B cell (primary cell): ENCODE measurements around the gene TEAD1. TPM values are rescaled to one million over a fixed set of nuclear protein-coding genes. Genes with fewer than 3 reads are reported as not detected.

Experiments
- ATAC-seq: fragments of 200-7000 bp; cut with Tn5 transposase; one replicate; pipeline ENCODE4 v1.10.0; 2021; ENCODE audit warnings: low read depth, mild to moderate bottlenecking, moderate number of reproducible peaks, moderate library complexity
- CTCF ChIA-PET: fragments of 350-600 bp; sonication (Branson Sonifier 250); formaldehyde crosslinking; loops from one replicate; lab custom pipeline; 2021; ENCODE audit warnings: antibody characterized with exemption, inconsistent platforms; lab: Charles Lee
- POLR2A ChIA-PET: fragments of 350-600 bp; sonication (Branson Sonifier 250); formaldehyde crosslinking; loops from one replicate; lab custom pipeline; 2021; ENCODE audit warnings: antibody characterized with exemption; lab: Charles Lee
- DNase-seq: peaks from one replicate; pipeline ENCODE4 v3.0.0; 2013
- H2AFZ ChIP-seq: 2 replicates; pipeline ENCODE4 v1.6.1; 2012; ENCODE audit warnings: mild to moderate bottlenecking, low read depth, low read length; ENCODE audit not compliant: insufficient read depth, poor library complexity, severe bottlenecking
- H3K27ac ChIP-seq, 2 donors: 1 replicate in 1 of 2; 2 replicates in 1 of 2; pipeline ENCODE4 v1.5.1; 2012 to 2013; ENCODE audit warnings: low read length in 2 of 2, mild to moderate bottlenecking in 2 of 2, moderate library complexity in 1 of 2
- H3K27me3 ChIP-seq, 4 experiments: fragments of 200-600 bp in 1 of 4; sonication (generic) in 1 of 4; replicated peaks in 1 of 4; 1 replicate in 2 of 4; 2 replicates in 2 of 4; pipeline versions ENCODE4 v1.6.1 to v1.7.0; 2013 to 2016; ENCODE audit warnings: low read length in 3 of 4, mild to moderate bottlenecking in 2 of 4, mixed read lengths in 1 of 4, moderate library complexity in 1 of 4; ENCODE audit not compliant: insufficient read depth in 4 of 4, control insufficient read depth in 3 of 4; ENCODE audit errors: control extremely low read depth in 1 of 4
- H3K36me3 ChIP-seq, 2 experiments: replicated peaks in 1 of 2; 1 replicate in 1 of 2; 2 replicates in 1 of 2; pipeline versions ENCODE4 v1.6.1 to v1.7.1; 2013; ENCODE audit warnings: low read length in 1 of 2; ENCODE audit not compliant: insufficient read depth in 2 of 2, control insufficient read depth in 1 of 2; ENCODE audit errors: control extremely low read depth in 1 of 2, extremely low read depth in 1 of 2
- H3K4me1 ChIP-seq, 2 donors: fragments of 200-600 bp in 1 of 2; sonication (generic) in 1 of 2; 1 replicate in 1 of 2; 2 replicates in 1 of 2; pipeline versions ENCODE4 v1.5.1 to v1.6.1; 2013 to 2017; ENCODE audit warnings: low read length in 2 of 2; ENCODE audit not compliant: control insufficient read depth in 2 of 2, insufficient read depth in 2 of 2
- H3K4me2 ChIP-seq: replicated peaks from 2 replicates; pipeline ENCODE3; 2012; ENCODE audit warnings: mild to moderate bottlenecking, low read depth, low read length; ENCODE audit not compliant: poor library complexity, severe bottlenecking
- H3K4me3 ChIP-seq, 5 experiments: fragments of 200-600 bp in 1 of 5; sonication (generic) in 1 of 5; 1 replicate in 3 of 5; 2 replicates in 2 of 5; pipeline versions ENCODE4 v1.5.1 to v1.7.0; 2011 to 2016; ENCODE audit warnings: low read length in 4 of 5, mild to moderate bottlenecking in 4 of 5, low read depth in 2 of 5, control low read depth in 1 of 5, moderate library complexity in 1 of 5; ENCODE audit not compliant: insufficient read depth in 1 of 5; ENCODE audit errors: control extremely low read depth in 1 of 5, extremely low read depth in 1 of 5
- H3K79me2 ChIP-seq: fragments of 200-600 bp; sonication (generic); one replicate; pipeline ENCODE4 v1.6.0; 2016; ENCODE audit warnings: low read length; ENCODE audit not compliant: control insufficient read depth, insufficient read depth
- H3K9ac ChIP-seq: fragments of 200-600 bp; sonication (generic); 2 replicates; pipeline ENCODE4 v1.6.1; 2017; ENCODE audit warnings: mild to moderate bottlenecking, low read length, moderate library complexity
- H3K9me3 ChIP-seq, 3 donors: one replicate each; pipeline versions ENCODE4 v1.6.1 to v1.7.1; 2013; ENCODE audit warnings: low read length in 2 of 3; ENCODE audit not compliant: control insufficient read depth in 2 of 3, insufficient read depth in 1 of 3; ENCODE audit errors: control extremely low read depth in 1 of 3
- H4K20me1 ChIP-seq: 2 replicates; pipeline ENCODE4 v1.6.0; 2012; ENCODE audit warnings: mild to moderate bottlenecking, low read length; ENCODE audit not compliant: insufficient read depth, control insufficient read depth, poor library complexity, severe bottlenecking
- H3K27ac Mint-ChIP-seq: one replicate; pipeline ENCODE4 v1.8.0; 2021; ENCODE audit warnings: mixed read lengths
- H3K27me3 Mint-ChIP-seq: one replicate; pipeline ENCODE4 v1.8.0; 2021; ENCODE audit warnings: mixed read lengths
- H3K4me1 Mint-ChIP-seq: one replicate; pipeline ENCODE4 v1.8.0; 2021; ENCODE audit warnings: mixed read lengths
- H3K4me3 Mint-ChIP-seq: one replicate; pipeline ENCODE4 v1.8.0; 2021; ENCODE audit warnings: mixed read lengths
- H3K9me3 Mint-ChIP-seq: one replicate; pipeline ENCODE4 v1.8.0; 2022; ENCODE audit warnings: mixed read lengths; ENCODE audit not compliant: insufficient read depth
- EZH2 ChIP-seq: IDR thresholded peaks from 2 replicates; pipeline ENCODE4 v1.6.1; 2012; ENCODE audit warnings: borderline replicate concordance, low read depth, mild to moderate bottlenecking, moderate library complexity, low read length; ENCODE audit not compliant: insufficient read depth, poor library complexity, severe bottlenecking
- WGBS: methylation state at CpG from one replicate; pipeline ENCODE4 v1.1.5; 2013; ENCODE audit warnings: missing lambda C conversion rate; ENCODE audit not compliant: insufficient coverage; 5-methylcytosine and 5-hydroxymethylcytosine counted together
- intact Hi-C: fragments of 100-400 bp; cut with micrococcal nuclease; formaldehyde crosslinking; loops from one replicate; pipeline ENCODE4 v1.10.0; 2022
- polyA plus RNA-seq: library from polyadenylated mRNA; depleted of rRNA; stranded (reverse); fragments of >200 nt; gene quantifications from 2 replicates; pipeline ENCODE4 v1.2.3, GENCODE V29; 2012
- total RNA-seq, 2 donors: library from RNA; stranded (reverse); fragments of 120-200 nt in 1 of 2; gene quantifications; 1 replicate in 1 of 2; 2 replicates in 1 of 2; pipeline versions ENCODE4 v1.2.3 to v1.2.4, GENCODE V29; 2013 to 2022
- TF ChIP-seq, protein P1 (sequence below): fragments of 200-600 bp; IDR thresholded peaks from one replicate; pipeline ENCODE4 v1.8.0; 2022; ENCODE audit warnings: antibody characterized with exemption, mild to moderate bottlenecking

TEAD1 gene
- total and polyA plus RNA-seq, 2 donors (not counting 1 experiment from before 2014, with no cell fraction given), result 0.30 TPM; not detected in 1

GRCh38 chr11:12693479-12694182 is 19.4 kb downstream of the TEAD1 start:
- Mint-ChIP-seq H3K27ac (no peak overlapping the region), H3K4me3 (no peak overlapping the region), H3K27me3 (peaks cover 46% of the 10 kb centered on the region), H3K4me1 (no peaks in the 10 kb centered on the region), H3K9me3 (peaks cover 2% of the 10 kb centered on the region)
- no peak overlapping the region for H3K9ac ChIP-seq
- ChIA-PET POLR2A (no interaction called here), CTCF (no interaction called here)
- no peaks in the 10 kb centered on the region for H4K20me1 ChIP-seq
- peaks cover 0 to 30% (median 15%) of the 10 kb centered on the region in 4 experiments for H3K27me3 ChIP-seq
- DNase-seq, result no peak
- H3K79me2 ChIP-seq, result no peaks in the 10 kb centered on the region
- no peak overlapping the region for H3K4me3 ChIP-seq
- intact Hi-C loops, result no loop called here
- H3K4me2 ChIP-seq, result no peak overlapping the region
- no peak overlapping the region for H3K27ac ChIP-seq
- 1% methylated on average over 10 of the region's 13 CpGs for WGBS
- TF ChIP-seq, protein P1, sequence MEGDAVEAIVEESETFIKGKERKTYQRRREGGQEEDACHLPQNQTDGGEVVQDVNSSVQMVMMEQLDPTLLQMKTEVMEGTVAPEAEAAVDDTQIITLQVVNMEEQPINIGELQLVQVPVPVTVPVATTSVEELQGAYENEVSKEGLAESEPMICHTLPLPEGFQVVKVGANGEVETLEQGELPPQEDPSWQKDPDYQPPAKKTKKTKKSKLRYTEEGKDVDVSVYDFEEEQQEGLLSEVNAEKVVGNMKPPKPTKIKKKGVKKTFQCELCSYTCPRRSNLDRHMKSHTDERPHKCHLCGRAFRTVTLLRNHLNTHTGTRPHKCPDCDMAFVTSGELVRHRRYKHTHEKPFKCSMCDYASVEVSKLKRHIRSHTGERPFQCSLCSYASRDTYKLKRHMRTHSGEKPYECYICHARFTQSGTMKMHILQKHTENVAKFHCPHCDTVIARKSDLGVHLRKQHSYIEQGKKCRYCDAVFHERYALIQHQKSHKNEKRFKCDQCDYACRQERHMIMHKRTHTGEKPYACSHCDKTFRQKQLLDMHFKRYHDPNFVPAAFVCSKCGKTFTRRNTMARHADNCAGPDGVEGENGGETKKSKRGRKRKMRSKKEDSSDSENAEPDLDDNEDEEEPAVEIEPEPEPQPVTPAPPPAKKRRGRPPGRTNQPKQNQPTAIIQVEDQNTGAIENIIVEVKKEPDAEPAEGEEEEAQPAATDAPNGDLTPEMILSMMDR, result no peak
- no peak for TF ChIP-seq EZH2
- H3K36me3 ChIP-seq, result no peaks in the 10 kb centered on the region
- H2AFZ ChIP-seq, result no peak overlapping the region
- no peak for ATAC-seq
- H3K4me1 ChIP-seq, result no peaks in the 10 kb centered on the region
- H3K9me3 ChIP-seq, result peaks cover 0 to 1% (median 0%) of the 10 kb centered on the region in 3 donors

GRCh38 chr11:12694183-12694531 is 19.9 kb downstream of the TEAD1 start:
- H3K27me3 ChIP-seq, result peaks cover 0 to 30% (median 15%) of the 10 kb centered on the region in 4 experiments
- ATAC-seq (no peak), DNase-seq (no peak)
- no peaks in the 10 kb centered on the region for H3K36me3 ChIP-seq
- no peaks in the 10 kb centered on the region for H3K4me1 ChIP-seq
- Mint-ChIP-seq H3K4me1 (no peaks in the 10 kb centered on the region), H3K4me3 (no peak overlapping the region), H3K9me3 (peaks cover 2% of the 10 kb centered on the region), H3K27ac (no peak overlapping the region), H3K27me3 (peaks cover 43% of the 10 kb centered on the region)
- H3K9ac ChIP-seq, result no peak overlapping the region
- H3K9me3 ChIP-seq, result peaks cover 0 to 1% (median 0%) of the 10 kb centered on the region in 3 donors
- no peak overlapping the region for H3K4me3 ChIP-seq
- 14% methylated on average over 1 of the region's 6 CpGs for WGBS
- TF ChIP-seq, protein P1, result no peak
- no peak for TF ChIP-seq EZH2
- ChIA-PET POLR2A (no interaction called here), CTCF (interaction anchor here (0.5 kb wide), 1 partner anchor 335 kb away, joined by 3 read pairs; no protein-coding TSS in a partner anchor)
- H2AFZ ChIP-seq, result no peak overlapping the region
- intact Hi-C loops, result no loop called here
- no peaks in the 10 kb centered on the region for H3K79me2 ChIP-seq
- no peak overlapping the region for H3K4me2 ChIP-seq
- H4K20me1 ChIP-seq, result no peaks in the 10 kb centered on the region
- no peak overlapping the region for H3K27ac ChIP-seq
